ENCODE data around the gene KLF16.
"Not testable (repeated sequence)": the region's sequence is repeated elsewhere in the genome, so short reads cannot be mapped to it uniquely, and the experiment has no call there.

The KLF16 gene

GRCh38 chr19:1884719-1885334 is 21.4 kb upstream of the KLF16 start:
- DNase-seq (ENCODE audit: low read depth in 3 of 3, low spot score in 1 of 3): no peak

- DNase-seq (ENCODE audit: low read depth in 3 of 3, low spot score in 1 of 3): no peak
These were observed 20.9 kb upstream of the KLF16 start for GRCh38 chr19:1884291-1884718.

- no peak for DNase-seq (ENCODE audit: low read depth in 3 of 3, low spot score in 1 of 3)
These were observed 20.4 kb upstream of the KLF16 start for GRCh38 chr19:1883784-1884183.

- no peak for DNase-seq (ENCODE audit: low read depth in 3 of 3, low spot score in 1 of 3)
These were observed 19.7 kb upstream of the KLF16 start for GRCh38 chr19:1882786-1883692.

- peak in 2 of 3 donors; percentile 57 to 66 for DNase-seq (ENCODE audit: low read depth in 3 of 3, low spot score in 1 of 3)
These were observed 18.9 kb upstream of the KLF16 start for GRCh38 chr19:1882089-1882785.

GRCh38 chr19:1881393-1882088 is 18.2 kb upstream of the KLF16 start:
- DNase-seq (ENCODE audit: low read depth in 3 of 3, low spot score in 1 of 3): not testable (repeated sequence)

GRCh38 chr19:1880611-1881392 is 17.4 kb upstream of the KLF16 start:
- DNase-seq (ENCODE audit: low read depth in 3 of 3, low spot score in 1 of 3): no peak

- not testable (repeated sequence) for DNase-seq (ENCODE audit: low read depth in 3 of 3, low spot score in 1 of 3)
These were observed 16.6 kb upstream of the KLF16 start for GRCh38 chr19:1879982-1880381.

GRCh38 chr19:1878583-1878982 is 15.2 kb upstream of the KLF16 start:
- DNase-seq (ENCODE audit: low read depth in 3 of 3, low spot score in 1 of 3): not testable (repeated sequence)

- DNase-seq (ENCODE audit: low read depth in 3 of 3, low spot score in 1 of 3): not testable (repeated sequence)
These were observed 13.9 kb upstream of the KLF16 start for GRCh38 chr19:1877280-1877660.

GRCh38 chr19:1876496-1877279 is 13.3 kb upstream of the KLF16 start:
- DNase-seq (ENCODE audit: low read depth in 3 of 3, low spot score in 1 of 3): not testable (repeated sequence)

- peak; percentile 65 to 80 (median 73) for DNase-seq (ENCODE audit: low read depth in 3 of 3, low spot score in 1 of 3)
These were observed 12.5 kb upstream of the KLF16 start for GRCh38 chr19:1875646-1876495.

- not testable (repeated sequence) for DNase-seq (ENCODE audit: low read depth in 3 of 3, low spot score in 1 of 3)
These were observed 11.9 kb upstream of the KLF16 start for GRCh38 chr19:1875265-1875645.

- DNase-seq (ENCODE audit: low read depth in 3 of 3, low spot score in 1 of 3): no peak
These were observed 11.3 kb upstream of the KLF16 start for GRCh38 chr19:1874554-1875185.

- DNase-seq (ENCODE audit: low read depth in 3 of 3, low spot score in 1 of 3): no peak
These were observed 10.4 kb upstream of the KLF16 start for GRCh38 chr19:1873524-1874473.

- DNase-seq (ENCODE audit: low read depth in 3 of 3, low spot score in 1 of 3): no peak
These were observed 9.6 kb upstream of the KLF16 start for GRCh38 chr19:1872807-1873523.
